GM21737 (cell line): ENCODE measurements around the gene CCDC47.

Source experiments
- ATAC-seq: cut with Tn5 transposase; IDR thresholded peaks from one replicate; pipeline ENCODE4 v1.9.1; 2021; ENCODE audit warnings: mild to moderate bottlenecking, moderate library complexity; ENCODE audit not compliant: unreplicated experiment

CCDC47 gene

DNA sequence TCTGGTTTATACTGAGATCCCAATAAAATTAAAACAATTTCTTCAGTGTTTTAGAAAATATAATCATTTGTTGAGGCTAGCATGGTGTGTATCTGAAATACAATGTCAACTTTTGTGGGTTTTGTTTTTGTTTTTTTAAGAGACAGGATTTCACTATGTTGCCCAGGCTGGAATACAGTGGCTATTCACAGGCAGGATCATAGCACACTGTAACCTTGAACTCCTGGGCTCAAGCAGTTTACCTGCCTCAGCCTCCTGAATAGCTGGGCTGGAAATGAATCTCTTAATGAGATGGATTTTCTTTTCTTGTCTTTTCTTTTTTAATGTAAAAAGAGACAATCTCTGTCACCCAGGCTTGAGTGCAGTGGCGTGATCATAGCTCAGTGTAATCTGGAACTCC, 12.7 kb upstream of the CCDC47 start:
- no peak for ATAC-seq

DNA sequence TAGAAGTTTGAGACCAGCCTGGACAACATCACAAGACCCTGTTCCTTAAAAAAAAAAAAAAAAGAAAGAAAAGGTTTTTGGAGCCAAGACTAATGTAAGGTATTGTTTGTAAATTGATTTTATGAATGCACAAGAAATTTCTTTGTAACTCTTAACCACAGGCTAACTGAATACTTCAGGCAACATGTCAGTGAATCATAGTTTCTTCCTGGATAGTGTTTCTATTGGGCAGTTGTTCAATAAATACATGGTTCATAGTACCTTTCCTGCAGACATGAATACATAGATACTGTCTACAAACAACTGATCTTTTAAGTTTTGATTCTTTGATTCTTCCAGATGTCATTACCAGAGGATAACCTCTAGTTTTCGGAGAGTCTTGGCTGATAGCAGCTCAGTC, 12.2 kb upstream of the CCDC47 start:
- ATAC-seq, result no peak

GRCh38 chr17:63783522-63783921, 10.1 kb upstream of the CCDC47 start:
- ATAC-seq, result no peak

DNA sequence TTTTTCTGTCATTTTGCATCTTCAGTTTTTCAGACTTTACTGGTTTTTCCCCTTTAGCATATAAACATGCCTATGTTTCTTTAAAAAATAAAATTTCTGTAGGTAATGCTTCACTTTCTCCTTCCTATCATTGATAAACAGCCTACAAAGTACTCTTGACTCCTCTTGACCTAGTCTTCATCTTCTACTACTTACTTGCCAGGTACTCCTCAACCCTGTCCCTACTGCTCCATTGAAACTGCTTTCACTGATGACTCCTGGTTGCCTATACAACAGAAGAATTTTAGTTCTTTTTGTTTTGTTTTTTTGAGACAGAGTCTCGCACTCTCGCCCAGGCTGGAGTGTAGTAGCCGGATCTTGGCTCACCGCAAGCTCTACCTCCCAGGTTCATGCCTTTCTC, 7.5 kb upstream of the CCDC47 start:
- no peak for ATAC-seq

DNA sequence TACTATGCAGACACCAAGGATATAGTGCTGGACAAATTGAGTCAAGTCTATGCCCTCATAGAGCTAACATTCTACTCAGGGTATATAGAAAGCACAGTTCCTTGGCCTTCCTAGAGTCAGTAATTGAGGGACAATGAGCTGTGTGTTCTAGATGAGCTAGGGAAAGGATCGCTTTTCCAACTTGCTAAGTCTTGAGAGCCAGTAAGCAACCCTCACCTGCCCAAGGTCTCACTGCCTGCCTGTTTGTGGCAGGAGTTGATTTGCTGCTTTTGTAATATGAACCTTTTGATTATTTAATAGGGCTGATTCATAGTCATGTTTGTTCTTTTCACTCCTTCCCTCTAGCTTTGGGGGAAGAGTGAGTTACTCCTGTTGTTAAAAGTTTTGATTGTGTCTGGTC, 7.1 kb upstream of the CCDC47 start:
- ATAC-seq, result no peak

- no peak for ATAC-seq
Observed at GRCh38 chr17:63775420-63775819, 2.0 kb upstream of the CCDC47 start.

- ATAC-seq, result no peak
Observed at GRCh38 chr17:63774969-63775265, 1.5 kb upstream of the CCDC47 start.

- peak; percentile 1 for ATAC-seq
Observed at GRCh38 chr17:63774141-63774968, 958 bp upstream of the CCDC47 start, which contains the start of gene DDX42. TSS of gene DDX42 (plus strand) at chr17:63774170. CDS start at chr17:63787050, 12,880 bp downstream.

DNA sequence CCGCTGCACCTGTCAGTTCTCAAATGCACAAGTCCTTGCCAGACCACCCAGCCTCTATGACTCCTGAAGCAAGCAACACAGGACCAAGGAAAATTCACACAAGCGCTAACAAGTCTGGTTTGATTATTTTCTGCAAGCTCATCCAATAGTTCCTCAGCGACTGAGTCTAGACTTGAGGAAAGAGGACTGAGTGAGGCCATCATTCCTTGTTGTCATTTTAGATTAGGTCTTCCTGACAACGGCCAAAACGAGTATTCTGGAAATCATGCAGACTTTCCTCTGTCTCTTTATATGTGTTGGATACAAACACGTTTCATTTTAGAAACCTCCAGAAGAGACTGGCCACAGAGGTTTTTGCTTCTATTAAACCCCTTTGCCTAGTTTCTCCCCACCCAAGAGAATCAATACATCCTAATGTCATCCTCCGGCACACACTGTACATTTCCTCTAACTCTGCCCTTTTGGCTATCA, 561 bp downstream of the CCDC47 start:
- ATAC-seq, result no peak

DNA sequence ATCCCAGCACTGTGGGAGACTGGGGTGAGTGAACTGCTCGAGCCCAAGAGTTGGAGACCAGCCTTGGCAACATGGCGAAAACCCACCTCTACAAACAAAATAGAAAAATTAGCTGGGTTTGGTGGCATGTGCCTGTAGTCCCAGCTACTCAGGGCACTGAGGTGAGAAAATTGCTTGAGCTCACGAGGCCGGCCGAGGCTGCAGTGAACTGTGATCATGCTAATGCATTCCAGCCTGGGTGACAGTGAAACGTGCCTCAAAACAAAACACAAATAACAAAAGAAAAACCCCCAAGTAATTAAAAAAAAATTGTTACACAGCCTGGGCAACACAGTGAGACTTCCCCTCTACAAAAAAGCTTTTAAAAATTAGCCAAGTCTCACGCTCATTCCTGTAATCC, 5.0 kb downstream of the CCDC47 start:
- ATAC-seq, result no peak

GRCh38 chr17:63766754-63767153, 6.6 kb downstream of the CCDC47 start:
- no peak for ATAC-seq

- no peak for ATAC-seq
Observed at GRCh38 chr17:63764716-63765115, 8.7 kb downstream of the CCDC47 start.

GRCh38 chr17:63762161-63763078, 11.0 kb downstream of the CCDC47 start:
- ATAC-seq, result no peak

DNA sequence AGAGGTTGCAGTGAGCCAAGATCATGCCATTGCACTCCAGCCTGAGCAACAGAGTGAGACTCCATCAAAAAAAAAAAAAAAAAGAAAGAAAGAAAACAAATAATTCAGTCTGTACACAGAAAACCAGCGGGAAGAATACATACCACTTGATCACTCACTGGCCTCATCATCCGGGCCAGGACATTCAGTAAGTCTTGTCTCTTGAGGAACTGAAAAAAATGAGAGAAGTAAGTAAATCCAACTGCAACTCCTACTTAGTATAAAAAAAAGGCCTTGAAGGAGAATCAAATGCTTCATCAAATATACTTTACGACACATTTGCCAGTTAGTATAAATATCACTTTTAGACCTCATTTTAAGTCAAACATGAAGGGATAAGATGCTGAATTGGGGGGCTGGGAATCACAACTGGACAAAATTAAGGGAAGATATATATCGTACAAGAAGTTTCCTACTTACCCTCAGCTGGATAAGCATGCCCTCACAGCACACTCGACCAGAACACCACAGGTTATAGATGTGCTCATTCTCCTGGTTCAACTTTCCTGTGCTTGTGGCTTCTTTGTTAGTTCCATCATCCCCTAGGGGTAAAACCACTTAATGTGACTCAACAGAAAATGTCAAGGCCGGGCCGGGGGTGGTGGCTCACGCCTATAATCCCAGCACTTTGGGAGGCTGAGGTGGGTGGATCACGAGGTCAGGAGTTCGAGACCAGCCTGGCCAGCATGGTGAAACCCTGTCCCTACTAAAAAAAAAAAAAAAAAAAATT, 12.4 kb downstream of the CCDC47 start:
- ATAC-seq, result no peak

GRCh38 chr17:63758428-63758827, 15.0 kb downstream of the CCDC47 start:
- no peak for ATAC-seq

- no peak for ATAC-seq
Observed at GRCh38 chr17:63754046-63754445, 19.4 kb downstream of the CCDC47 start.

DNA sequence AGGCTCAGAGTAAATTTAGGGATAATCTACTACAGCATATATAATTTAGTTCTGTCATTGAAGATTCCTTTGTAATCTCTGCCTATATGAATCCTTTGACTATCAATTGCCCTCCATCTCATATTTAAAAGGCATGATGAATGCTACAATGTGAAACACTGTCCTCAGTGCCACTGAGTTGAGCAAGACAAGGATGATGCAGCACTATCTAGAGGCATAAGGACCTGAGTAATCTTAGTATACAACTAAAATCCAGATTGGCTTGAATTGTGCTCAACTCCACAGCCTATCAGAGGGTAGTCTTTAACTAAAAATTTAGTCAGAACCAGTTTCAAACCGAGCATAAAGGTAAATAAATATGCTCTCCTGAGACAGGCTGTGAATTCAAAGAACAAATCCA, 20.2 kb downstream of the CCDC47 start:
- no peak for ATAC-seq

DNA sequence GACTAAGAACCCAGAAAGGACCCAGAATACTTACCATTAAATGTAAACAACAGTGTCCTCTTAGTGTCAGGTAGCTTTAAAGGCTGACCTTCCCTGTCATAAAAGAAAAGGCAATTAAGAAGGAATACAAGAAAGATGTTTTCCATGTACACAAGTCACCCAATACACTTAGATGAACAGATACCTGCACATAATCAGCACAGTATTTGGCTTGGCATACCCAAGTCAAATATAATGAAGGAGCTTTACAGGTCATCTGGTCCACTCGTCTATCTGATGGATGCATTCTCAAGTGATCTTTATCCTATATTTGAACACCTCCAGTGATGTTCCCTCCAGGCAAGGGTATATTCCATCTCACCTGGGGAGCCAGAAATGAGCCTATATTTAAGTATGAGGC, 20.7 kb downstream of the CCDC47 start:
- no peak for ATAC-seq

- no peak for ATAC-seq
Observed at GRCh38 chr17:63751806-63752205, 21.6 kb downstream of the CCDC47 start.

GRCh38 chr17:63741408-63742173, 31.8 kb downstream of the CCDC47 start, which contains the start of gene STRADA:
TSS of gene STRADA (minus strand) at chr17:63741799. CDS start at chr17:63728369, 13,430 bp downstream.
- ATAC-seq, result peak; percentile 87

- ATAC-seq, result peak; percentile 23
Observed at GRCh38 chr17:63741143-63741407, 32.3 kb downstream of the CCDC47 start.
